Prostate gland (tissue), 2 donors: ENCODE results near the gene MORN3.
"Not testable (repeated sequence)": the region's sequence is repeated elsewhere in the genome, so short reads cannot be mapped to it uniquely, and the experiment has no call there.

Experiments
- CTCF ChIP-seq, 4 experiments: fragments of 200-600 bp in 2 of 4; fragments of 450-650 bp in 2 of 4; sonication (generic) in 2 of 4; IDR thresholded peaks; 1 replicate in 3 of 4; 2 replicates in 1 of 4; pipeline ENCODE4 v1.5.1; 2016 to 2019; ENCODE audit warnings: antibody characterized with exemption in 4 of 4, mild to moderate bottlenecking in 2 of 4, moderate library complexity in 2 of 4
- POLR2A ChIP-seq: fragments of 450-650 bp; IDR thresholded peaks from one replicate; pipeline ENCODE4 v1.6.1; 2016; ENCODE audit warnings: antibody characterized with exemption, mild to moderate bottlenecking
- POLR2AphosphoS5 ChIP-seq: sonication (generic); formaldehyde crosslinking; IDR thresholded peaks from one replicate; pipeline ENCODE4 v1.6.1; 2017; ENCODE audit warnings: antibody characterized with exemption

DNA sequence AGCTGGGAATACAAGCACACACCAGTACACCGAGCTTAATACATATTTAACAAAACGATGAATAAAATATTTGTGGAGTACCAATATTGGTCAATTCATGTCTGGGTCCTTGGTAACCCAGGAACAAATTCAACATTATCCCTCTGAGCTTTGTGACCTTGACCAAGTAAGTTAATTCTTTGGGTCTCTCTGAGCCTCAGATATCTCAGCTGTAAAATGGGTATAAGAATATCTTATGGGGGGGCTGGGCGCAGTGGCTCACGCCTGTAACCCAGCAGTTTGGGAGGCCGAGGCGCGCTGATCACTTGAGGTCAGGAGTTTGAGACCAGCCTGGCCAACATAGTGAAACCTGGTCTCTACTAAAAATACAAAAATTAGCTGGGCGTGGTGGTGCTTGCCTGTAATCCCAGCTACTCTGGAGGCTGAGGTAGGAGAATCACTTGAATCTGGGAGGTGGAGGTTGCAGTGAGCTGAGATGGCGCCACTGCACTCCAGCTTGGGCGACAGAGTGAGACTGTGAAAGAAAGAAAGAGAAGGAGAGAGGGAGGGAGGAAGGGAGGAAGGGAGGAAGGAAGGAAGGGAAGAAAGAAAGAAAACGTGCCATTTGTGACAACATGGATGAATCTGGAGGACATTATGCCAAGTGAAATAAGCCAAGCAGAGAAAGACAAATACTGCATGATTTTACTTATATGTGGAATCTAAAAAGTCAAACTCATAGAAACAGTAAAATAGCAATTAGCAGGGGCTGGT is 7.9 kb downstream of the MORN3 start:
- TF ChIP-seq CTCF (IDR thresholded peaks at IDR 0.05); POLR2A; POLR2AphosphoS5: not testable (repeated sequence)
